GM12878 (cell line): ENCODE measurements around the gene PPHLN1. TPM values are rescaled to one million over a fixed set of nuclear protein-coding genes. Genes with fewer than 3 reads are reported as not detected.
A peak's percentile ranks its signal among the peaks of the same experiment; 100 is the strongest.

Source experiments
- ATAC-seq: fragments of 200-7000 bp; cut with Tn5 transposase; 3 replicates; pipeline ENCODE4 v1.9.1; 2020; ENCODE audit warnings: mild to moderate bottlenecking, moderate library complexity
- BruUV-seq: library from RNA; stranded (reverse); fragments of 400-500 nt; replicated peaks from 2 replicates; lab custom pipeline; 2021; lab: Mats Ljungman, UMichigan
- CTCF ChIA-PET: fragments of 300-600 bp; sonication (Branson Sonifier 250); formaldehyde crosslinking; extraction: SDS; loops from one replicate; lab custom pipeline; 2021; ENCODE audit warnings: inconsistent platforms; lab: Yijun Ruan, JAX
- POLR2A ChIA-PET: fragments of 350-600 bp; formaldehyde crosslinking; extraction: SDS; loops from one replicate; lab custom pipeline; 2021; ENCODE audit warnings: inconsistent platforms; lab: Charles Lee
- RAD21 ChIA-PET: fragments of 300-600 bp; sonication (Branson Sonifier 250); formaldehyde crosslinking; loops from one replicate; lab custom pipeline; 2023; ENCODE audit warnings: antibody characterized with exemption; ENCODE audit not compliant: unreplicated experiment; lab: Charles Lee
- SMC1A ChIA-PET: fragments of 300-600 bp; sonication (Branson Sonifier 250); formaldehyde crosslinking; loops from one replicate; lab custom pipeline; 2023; ENCODE audit not compliant: unreplicated experiment, uncharacterized antibody; lab: Charles Lee
- DNase-seq: peaks from one replicate; pipeline ENCODE4 v3.0.0-alpha.2; 2011; ENCODE audit warnings: low read depth, low spot score
- FAIRE-seq: peaks from 3 replicates; lab custom pipeline; 2011; peaks lifted over from hg19 to GRCh38; lab: Jason Lieb, UNC
- H2AFZ ChIP-seq: 2 replicates; pipeline ENCODE4 v1.6.0; 2011; ENCODE audit warnings: low read depth, low read length, control low read depth; ENCODE audit not compliant: control insufficient read depth
- H3K27ac ChIP-seq: 2 replicates; pipeline ENCODE4 v1.5.1; 2011; ENCODE audit warnings: control low read depth; ENCODE audit not compliant: control insufficient read depth, insufficient read depth
- H3K27me3 ChIP-seq, 2 experiments: replicated peaks in 1 of 2; 2 replicates each; pipeline versions ENCODE4 v1.6.0 to v1.6.1; 2011; ENCODE audit warnings: low read length in 1 of 2; ENCODE audit not compliant: control insufficient read depth in 2 of 2, insufficient read depth in 2 of 2
- H3K36me3 ChIP-seq, 2 experiments: 2 replicates each; pipeline ENCODE4 v1.5.1; 2011; ENCODE audit warnings: low read length in 1 of 2; ENCODE audit not compliant: control insufficient read depth in 2 of 2, insufficient read depth in 2 of 2
- H3K4me1 ChIP-seq: 2 replicates; pipeline ENCODE4 v1.6.1; 2011; ENCODE audit warnings: mild to moderate bottlenecking, low read length, moderate library complexity, mixed read lengths; ENCODE audit not compliant: control insufficient read depth, insufficient read depth
- H3K4me2 ChIP-seq: 2 replicates; pipeline ENCODE4 v1.6.0; 2011; ENCODE audit warnings: control low read depth; ENCODE audit not compliant: control insufficient read depth, insufficient read depth
- H3K4me3 ChIP-seq: fragments of 200-600 bp; sonication (generic); 2 replicates; pipeline ENCODE4 v1.5.1; 2016
- H3K79me2 ChIP-seq: 2 replicates; pipeline ENCODE4 v1.6.0; 2011; ENCODE audit warnings: low read length; ENCODE audit not compliant: control insufficient read depth, insufficient read depth
- H3K9ac ChIP-seq: 2 replicates; pipeline ENCODE4 v1.8.0; 2011; ENCODE audit warnings: low read length, control low read depth, mixed read lengths; ENCODE audit not compliant: control insufficient read depth, insufficient read depth
- H3K9me3 ChIP-seq: replicated peaks from 3 replicates; pipeline ENCODE4 v1.5.1; 2011; ENCODE audit warnings: mild to moderate bottlenecking, low read length; ENCODE audit not compliant: control insufficient read depth, insufficient read depth
- H4K20me1 ChIP-seq: 2 replicates; pipeline ENCODE4 v1.6.0; 2011; ENCODE audit not compliant: control insufficient read depth, insufficient read depth
- CBX5 ChIP-seq: sonication (generic); IDR thresholded peaks from 2 replicates; pipeline ENCODE4 v1.6.1; 2016; ENCODE audit warnings: low read depth, moderate library complexity, mild to moderate bottlenecking, inconsistent platforms
- CREM ChIP-seq: IDR thresholded peaks from 2 replicates; pipeline ENCODE4 v1.6.1; 2014; ENCODE audit warnings: antibody characterized with exemption, low read depth
- IRF4 ChIP-seq: IDR thresholded peaks from 2 replicates; pipeline ENCODE4 v1.6.1; 2011; ENCODE audit warnings: low read depth, low read length
- JUNB ChIP-seq: IDR thresholded peaks from 2 replicates; pipeline ENCODE4 v1.6.1; 2016; ENCODE audit warnings: antibody characterized with exemption, mild to moderate bottlenecking
- SMAD5 ChIP-seq: IDR thresholded peaks from 2 replicates; pipeline ENCODE4 v1.6.1; 2016; ENCODE audit warnings: antibody characterized with exemption, low read depth
- SREBF1 ChIP-seq: IDR thresholded peaks from 2 replicates; pipeline ENCODE4 v1.6.1; 2012; ENCODE audit warnings: mild to moderate bottlenecking, low read length
- SRF ChIP-seq, 2 experiments: IDR thresholded peaks; 2 replicates each; pipeline ENCODE4 v1.6.1; 2011; ENCODE audit warnings: low read depth in 2 of 2, low read length in 2 of 2, mild to moderate bottlenecking in 1 of 2, moderate library complexity in 1 of 2
- USF2 ChIP-seq: IDR thresholded peaks from 2 replicates; pipeline ENCODE4 v1.6.1; 2011; ENCODE audit warnings: low read depth, low read length, improper control_type of control experiment, borderline replicate concordance
- YY1 ChIP-seq: IDR thresholded peaks from 2 replicates; pipeline ENCODE4 v1.6.1; 2011; ENCODE audit warnings: low read depth, mild to moderate bottlenecking, low read length
- WGBS: methylation state at CpG from one replicate; pipeline ENCODE4 v1.1.6; 2016; ENCODE audit warnings: low lambda C conversion rate; ENCODE audit not compliant: insufficient replicate concordance, insufficient coverage; ENCODE audit errors: missing lambda C conversion rate; 5-methylcytosine and 5-hydroxymethylcytosine counted together
- in situ Hi-C: fragments of 300-500 bp; cut with MboI; formaldehyde crosslinking; loops from 9 replicates; pipeline ENCODE4 v1.14.3; 2018; ENCODE audit warnings: mixed read lengths
- intact Hi-C: fragments of 100-400 bp; cut with micrococcal nuclease; formaldehyde crosslinking; loops from one replicate; pipeline ENCODE4 v1.14.2; 2022; ENCODE audit not compliant: unreplicated experiment
- polyA plus RNA-seq, 11 experiments: library from polyadenylated mRNA; depleted of rRNA in 4 of 11; unstranded in 6 of 11; stranded (reverse) in 5 of 11; fragments of >200 nt; fragmentation: Nextera tagmentation in 4 of 11; fragmentation: Illumina TruSeq in 1 of 11; extraction: Ambion mirVana in 4 of 11; extraction: Trizol in 1 of 11; gene quantifications; 1 replicate in 1 of 11; 2 replicates in 10 of 11; pipeline versions ENCODE4 v1.2.1 to v1.2.3, GENCODE V29; 2011 to 2016; ENCODE audit warnings: inconsistent platforms in 2 of 11, missing spikeins in 2 of 11, low read depth in 1 of 11
- total RNA-seq, 4 experiments: library from RNA; depleted of rRNA in 3 of 4; stranded (reverse); fragments of >200 nt in 3 of 4; fragmentation: Illumina TruSeq in 1 of 4; extraction: Trizol in 1 of 4; gene quantifications; 2 replicates each; pipeline versions ENCODE4 v1.2.1 to v1.2.3, GENCODE V29; 2013 to 2021

Gene PPHLN1
- total and polyA plus RNA-seq, 10 of the 15 experiments (the other 5 are each of a cell fraction or from before 2014, with no cell fraction given): 73.6 to 117 (median 92.1) TPM

- 4% methylated on average over 13 of the region's 13 CpGs for WGBS
- H3K4me1 ChIP-seq: peaks cover 7% of the 10 kb centered on the region
- TF ChIP-seq SRF (IDR thresholded peaks at IDR 0.05; ENCODE audit: low read depth in 2 of 2, low read length in 2 of 2) (0 out of 4 replicates have a peak, but pooled peaks of 1 of the 2 experiments have one; percentile 10), CBX5 (0 out of 2 replicates have a peak, but pooled peaks have one; percentile 2), IRF4 (0 out of 2 replicates have a peak, but pooled peaks have one; percentile 24), JUNB (0 out of 2 replicates have a peak, but pooled peaks have one; percentile 11), CREM (no peak), YY1 (peak; percentile 43; the same call in 1 of the 2 replicates), SMAD5 (0 out of 2 replicates have a peak, but pooled peaks have one; percentile 34), SREBF1 (no peak), USF2 (no peak)
Observed at GRCh38 chr12:42326541-42327226, 717 bp downstream of the PPHLN1 start.

More at GRCh38 chr12:42326541-42327226, 717 bp downstream of the PPHLN1 start:
- Histone ChIP-seq H4K20me1 (no peaks in the 10 kb centered on the region), H2AFZ (peak overlapping the region; percentile 93), H3K27me3 (no peaks in the 10 kb centered on the region), H3K79me2 (peaks cover 62% of the 10 kb centered on the region), H3K27ac (peak overlapping the region; percentile 84), H3K4me2 (peak overlapping the region; percentile 91), H3K4me3 (peak overlapping the region; percentile 97), H3K36me3 (no peaks in the 10 kb centered on the region), H3K9ac (peak overlapping the region; percentile 93), H3K9me3 (no peaks in the 10 kb centered on the region)
- CTCF ChIA-PET: interaction anchor here (0.7 to 2.0 kb wide), 4 partner anchors 31 to 90 kb away, joined by 3 to 7 read pairs (median 4); no protein-coding TSS in a partner anchor
- RAD21 ChIA-PET: interaction anchor here (1.5 to 2.8 kb wide), 2 partner anchors 27 to 43 kb away, joined by 3 to 9 read pairs; no protein-coding TSS in a partner anchor
- POLR2A ChIA-PET: interaction anchor here (1.9 kb wide), 1 partner anchor 182 kb away, joined by 8 read pairs; the partner anchor contains the start of gene GXYLT1
- no peak for FAIRE-seq
- peak; percentile 33 for ATAC-seq
- SMC1A ChIA-PET: interaction anchor here (0.7 to 2.0 kb wide), 12 partner anchors 8 to 302 kb away, joined by 3 to 10 read pairs (median 4); partner anchors contain the start of gene GXYLT1
- no peak for DNase-seq
- no TSS peak for BruUV-seq
- intact Hi-C loops: loop anchor here (1.0 to 5.0 kb wide), 3 partner anchors 27 to 184 kb away; partner anchors contain the start of genes GXYLT1 and YAF2
- in situ Hi-C loops: loop anchor here (5.0 kb wide), 1 partner anchor 194 kb away; no protein-coding TSS in a partner anchor
